ENCODE measurements around the gene UBAC2.

DNA sequence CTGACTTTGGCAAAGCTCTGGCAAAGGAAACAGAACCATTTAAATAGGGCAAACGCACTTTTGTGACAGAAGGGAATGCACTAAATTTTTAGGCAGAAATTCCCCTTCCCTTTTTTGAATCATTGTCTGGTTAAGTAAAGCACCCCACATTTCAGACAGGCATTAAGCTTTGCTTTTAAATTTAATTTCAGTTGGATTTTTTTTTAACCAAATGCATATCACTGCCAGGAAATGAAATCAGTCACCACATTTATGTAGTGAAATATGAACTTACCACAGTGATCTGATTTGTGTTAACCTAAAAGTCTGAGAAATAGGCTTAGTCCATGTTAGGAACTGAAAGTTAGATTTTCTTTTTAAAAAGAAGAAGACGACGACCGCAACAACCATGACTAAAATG lies 95.7 kb downstream of the UBAC2 start:
- TF ChIP-seq, protein P1, sequence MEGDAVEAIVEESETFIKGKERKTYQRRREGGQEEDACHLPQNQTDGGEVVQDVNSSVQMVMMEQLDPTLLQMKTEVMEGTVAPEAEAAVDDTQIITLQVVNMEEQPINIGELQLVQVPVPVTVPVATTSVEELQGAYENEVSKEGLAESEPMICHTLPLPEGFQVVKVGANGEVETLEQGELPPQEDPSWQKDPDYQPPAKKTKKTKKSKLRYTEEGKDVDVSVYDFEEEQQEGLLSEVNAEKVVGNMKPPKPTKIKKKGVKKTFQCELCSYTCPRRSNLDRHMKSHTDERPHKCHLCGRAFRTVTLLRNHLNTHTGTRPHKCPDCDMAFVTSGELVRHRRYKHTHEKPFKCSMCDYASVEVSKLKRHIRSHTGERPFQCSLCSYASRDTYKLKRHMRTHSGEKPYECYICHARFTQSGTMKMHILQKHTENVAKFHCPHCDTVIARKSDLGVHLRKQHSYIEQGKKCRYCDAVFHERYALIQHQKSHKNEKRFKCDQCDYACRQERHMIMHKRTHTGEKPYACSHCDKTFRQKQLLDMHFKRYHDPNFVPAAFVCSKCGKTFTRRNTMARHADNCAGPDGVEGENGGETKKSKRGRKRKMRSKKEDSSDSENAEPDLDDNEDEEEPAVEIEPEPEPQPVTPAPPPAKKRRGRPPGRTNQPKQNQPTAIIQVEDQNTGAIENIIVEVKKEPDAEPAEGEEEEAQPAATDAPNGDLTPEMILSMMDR (IDR thresholded peaks at IDR 0.05 in 8 of 11, conservative IDR thresholded peaks at IDR 0.05 in 3 of 11), result no peak
- TF ChIP-seq POLR2AphosphoS5 (IDR thresholded peaks at IDR 0.05), result no peak

Measured in spleen (tissue), 7 donors.